LoVo (cell line): ENCODE results near the gene NCAPG2.

Experiments
- DNase-seq: peaks from one replicate; pipeline ENCODE4 v3.0.0-alpha.2; 2016; ENCODE audit warnings: low spot score

Gene NCAPG2, protein sequence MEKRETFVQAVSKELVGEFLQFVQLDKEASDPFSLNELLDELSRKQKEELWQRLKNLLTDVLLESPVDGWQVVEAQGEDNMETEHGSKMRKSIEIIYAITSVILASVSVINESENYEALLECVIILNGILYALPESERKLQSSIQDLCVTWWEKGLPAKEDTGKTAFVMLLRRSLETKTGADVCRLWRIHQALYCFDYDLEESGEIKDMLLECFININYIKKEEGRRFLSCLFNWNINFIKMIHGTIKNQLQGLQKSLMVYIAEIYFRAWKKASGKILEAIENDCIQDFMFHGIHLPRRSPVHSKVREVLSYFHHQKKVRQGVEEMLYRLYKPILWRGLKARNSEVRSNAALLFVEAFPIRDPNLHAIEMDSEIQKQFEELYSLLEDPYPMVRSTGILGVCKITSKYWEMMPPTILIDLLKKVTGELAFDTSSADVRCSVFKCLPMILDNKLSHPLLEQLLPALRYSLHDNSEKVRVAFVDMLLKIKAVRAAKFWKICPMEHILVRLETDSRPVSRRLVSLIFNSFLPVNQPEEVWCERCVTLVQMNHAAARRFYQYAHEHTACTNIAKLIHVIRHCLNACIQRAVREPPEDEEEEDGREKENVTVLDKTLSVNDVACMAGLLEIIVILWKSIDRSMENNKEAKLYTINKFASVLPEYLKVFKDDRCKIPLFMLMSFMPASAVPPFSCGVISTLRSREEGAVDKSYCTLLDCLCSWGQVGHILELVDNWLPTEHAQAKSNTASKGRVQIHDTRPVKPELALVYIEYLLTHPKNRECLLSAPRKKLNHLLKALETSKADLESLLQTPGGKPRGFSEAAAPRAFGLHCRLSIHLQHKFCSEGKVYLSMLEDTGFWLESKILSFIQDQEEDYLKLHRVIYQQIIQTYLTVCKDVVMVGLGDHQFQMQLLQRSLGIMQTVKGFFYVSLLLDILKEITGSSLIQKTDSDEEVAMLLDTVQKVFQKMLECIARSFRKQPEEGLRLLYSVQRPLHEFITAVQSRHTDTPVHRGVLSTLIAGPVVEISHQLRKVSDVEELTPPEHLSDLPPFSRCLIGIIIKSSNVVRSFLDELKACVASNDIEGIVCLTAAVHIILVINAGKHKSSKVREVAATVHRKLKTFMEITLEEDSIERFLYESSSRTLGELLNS

DNA sequence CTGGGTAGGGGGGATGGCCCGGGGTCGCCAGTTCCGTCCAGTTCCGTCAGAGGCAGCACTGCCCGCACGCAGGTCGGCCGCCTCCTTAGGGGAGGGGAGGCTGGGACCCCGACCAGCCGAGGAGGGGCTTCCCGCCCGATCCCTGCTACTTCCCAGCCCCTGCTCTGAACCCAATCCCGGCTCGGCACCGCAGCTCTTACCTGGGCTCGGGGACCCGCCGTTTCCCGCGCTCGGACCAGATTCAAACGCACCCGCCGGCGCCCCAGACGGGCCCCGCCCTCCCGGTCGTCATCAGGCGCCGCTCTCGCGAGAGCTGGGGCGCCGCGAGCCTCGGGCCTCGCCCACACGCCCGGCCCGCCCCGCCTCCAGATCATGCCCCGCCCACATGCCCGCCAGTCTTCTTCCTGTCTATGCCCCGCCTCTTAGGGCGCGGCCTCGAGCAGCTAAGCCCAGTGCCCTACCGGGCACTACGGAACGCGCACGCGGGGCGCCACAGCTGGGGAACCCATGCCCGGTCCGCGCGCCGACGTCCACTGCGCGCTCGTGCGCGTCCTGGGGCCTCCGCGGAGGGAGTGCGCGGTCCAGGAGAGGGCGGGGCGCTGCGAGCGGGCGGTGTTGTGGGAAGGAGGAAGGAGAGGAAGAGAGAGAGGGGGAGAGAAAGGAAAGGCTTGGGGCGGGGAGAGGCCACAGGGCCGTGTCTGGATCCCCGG lies at the start of gene NCAPG2:
Gene NCAPG2, minus strand, starts transcription at position 281 of the 710 bp plus-strand sequence. CDS start 2,905 bp downstream, outside the sequence.
- peak; percentile 100 for DNase-seq

DNA sequence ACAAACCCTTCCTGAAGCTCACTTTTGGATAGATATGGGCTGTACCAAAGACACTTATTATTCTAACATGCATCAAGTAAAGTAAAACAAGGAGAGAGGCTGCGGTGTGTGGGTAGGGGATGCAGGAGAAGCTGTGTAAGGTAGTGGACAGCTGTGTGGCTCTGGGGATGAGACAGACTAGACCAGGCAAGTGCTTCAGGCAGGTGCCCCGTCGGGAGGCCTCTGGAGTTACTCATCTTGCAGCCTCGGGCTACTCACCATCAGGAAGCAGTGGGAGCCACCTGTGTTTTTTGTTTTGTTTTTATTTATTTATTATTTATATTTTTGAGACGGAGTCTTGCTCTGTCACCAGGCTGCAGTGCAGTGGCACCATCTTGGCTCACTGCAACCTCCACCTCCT lies 49.3 kb upstream of the NCAPG2 start:
- no peak for DNase-seq

DNA sequence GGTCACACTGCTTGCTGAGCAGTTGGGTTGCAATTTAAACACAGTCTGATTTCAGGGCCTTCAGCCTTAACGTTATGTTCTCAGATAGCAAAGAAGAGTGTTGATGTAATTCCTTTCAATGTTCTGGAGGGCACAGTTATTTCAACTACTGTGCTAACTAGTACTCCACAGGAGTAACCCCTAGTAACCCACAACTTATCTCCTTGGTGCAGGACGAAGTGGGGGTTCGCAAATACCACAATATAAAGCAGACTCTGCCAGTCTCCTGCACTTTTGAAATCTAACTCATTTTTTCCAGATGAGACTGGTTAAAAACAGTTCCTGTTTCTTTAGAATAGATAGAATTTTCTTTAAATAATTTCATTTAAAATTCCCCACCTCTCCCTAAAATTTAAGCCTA lies 47.1 kb upstream of the NCAPG2 start:
- no peak for DNase-seq

DNA sequence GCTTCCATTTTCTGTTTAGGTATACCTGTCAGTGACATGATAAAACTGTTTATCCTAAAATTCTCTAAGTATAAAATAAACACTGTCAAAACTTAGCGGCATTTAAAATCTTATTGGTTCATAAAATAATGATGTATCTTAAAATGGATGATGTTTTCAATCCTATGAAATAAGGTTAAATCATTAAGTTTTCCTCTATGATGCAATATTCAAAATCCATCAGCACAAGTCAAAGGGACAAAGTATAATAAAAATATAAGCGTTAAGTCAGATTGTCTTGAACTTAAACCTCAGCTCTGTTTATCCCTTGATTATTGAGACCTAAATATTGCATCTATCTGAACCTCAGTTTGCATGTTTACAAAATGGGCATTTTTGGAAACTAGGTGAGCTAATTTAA lies 46.6 kb upstream of the NCAPG2 start:
- no peak for DNase-seq

DNA sequence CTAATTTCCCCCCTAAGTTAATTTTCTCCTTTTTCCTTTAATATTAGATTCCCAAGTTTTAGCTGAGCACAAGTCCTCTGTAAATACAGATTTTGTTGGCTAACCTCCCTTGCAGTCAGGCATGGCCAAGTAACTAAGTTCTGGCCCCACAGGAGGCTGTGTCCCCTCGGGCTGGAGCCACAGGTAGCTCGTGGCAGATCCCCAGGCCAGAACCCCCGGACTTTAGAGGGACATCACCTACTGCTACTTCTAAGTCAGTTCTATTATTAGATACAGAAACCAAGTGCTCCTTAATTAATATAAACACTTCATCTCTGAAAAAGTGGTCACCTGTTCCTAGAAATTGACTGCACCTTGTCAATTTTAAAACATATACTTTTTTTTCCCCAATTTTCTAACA lies 46.1 kb upstream of the NCAPG2 start:
- no peak for DNase-seq

DNA sequence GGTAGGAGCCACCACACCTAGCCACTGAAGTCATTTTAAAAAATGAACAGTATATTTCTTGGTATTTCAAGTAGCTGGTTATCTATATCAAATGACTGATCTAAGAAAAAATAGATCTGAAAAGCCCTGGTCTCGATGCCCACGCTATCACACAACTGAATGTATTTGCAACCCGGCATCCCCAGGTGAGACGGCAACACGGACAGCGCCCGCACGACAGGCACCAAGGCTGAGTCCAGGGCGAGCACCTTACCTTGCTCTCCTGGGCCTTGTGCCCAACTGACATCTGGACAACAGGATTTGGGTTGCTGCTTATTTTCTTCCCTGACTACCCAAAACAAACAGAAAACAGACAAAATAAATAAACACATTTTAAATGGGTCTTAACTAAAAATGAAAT lies 44.8 kb upstream of the NCAPG2 start:
- DNase-seq: no peak

DNA sequence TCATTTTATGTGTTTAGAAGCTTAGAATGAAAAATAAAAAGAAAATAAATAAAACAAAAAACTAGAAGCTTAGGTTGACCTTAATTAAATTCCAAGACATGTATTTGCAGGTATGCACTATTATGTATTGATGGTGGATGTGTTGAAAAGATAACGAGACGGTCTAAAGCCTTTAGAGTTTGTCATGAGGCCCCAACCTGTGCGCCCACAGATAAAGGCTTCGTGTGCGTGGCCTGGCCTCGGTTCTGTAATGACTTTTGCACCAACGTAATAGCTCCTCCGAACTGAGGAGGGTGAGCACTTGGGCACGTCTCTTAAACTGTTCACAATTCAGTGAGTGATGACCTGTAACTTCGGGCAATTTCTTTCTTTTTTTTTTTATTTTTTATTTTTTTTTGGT lies 43.7 kb upstream of the NCAPG2 start:
- DNase-seq: no peak

DNA sequence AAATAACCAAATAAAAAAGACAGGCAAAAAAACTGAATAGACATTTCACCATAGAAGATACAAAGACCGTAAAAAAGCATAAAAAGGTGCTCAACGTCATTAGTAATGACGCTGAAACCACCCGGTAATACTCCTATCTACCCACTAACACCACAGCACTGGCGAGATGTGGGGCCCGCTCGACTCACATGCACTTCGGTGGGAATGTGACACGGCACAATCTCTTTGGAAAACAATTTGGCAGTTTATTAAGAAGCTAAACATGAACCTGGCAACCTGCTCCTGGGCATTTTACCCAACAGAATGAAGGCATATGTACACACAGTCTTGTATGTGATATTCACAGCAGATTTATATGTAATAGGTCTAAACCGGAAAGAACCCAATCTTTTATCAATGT lies 42.8 kb upstream of the NCAPG2 start:
- DNase-seq: no peak

DNA sequence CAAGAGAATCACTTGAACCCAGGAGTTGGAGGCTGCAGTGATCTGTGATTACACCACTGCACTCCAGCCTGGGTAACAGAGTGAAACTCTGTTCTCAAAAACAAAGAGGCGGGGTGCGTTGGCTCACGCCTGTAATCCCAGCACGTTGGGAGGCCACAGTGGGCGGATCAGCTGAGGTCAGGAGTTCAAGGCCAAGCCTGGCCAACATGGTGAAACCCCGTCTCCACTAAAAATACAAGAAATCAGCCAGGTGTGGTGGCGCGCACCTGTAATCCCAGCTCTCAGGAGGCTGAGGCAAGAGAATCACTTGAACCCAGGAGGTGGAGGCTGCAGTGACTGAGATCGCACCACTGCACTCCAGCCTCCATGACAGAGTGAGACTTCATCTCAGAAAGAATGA lies 42.4 kb upstream of the NCAPG2 start:
- DNase-seq: no peak

DNA sequence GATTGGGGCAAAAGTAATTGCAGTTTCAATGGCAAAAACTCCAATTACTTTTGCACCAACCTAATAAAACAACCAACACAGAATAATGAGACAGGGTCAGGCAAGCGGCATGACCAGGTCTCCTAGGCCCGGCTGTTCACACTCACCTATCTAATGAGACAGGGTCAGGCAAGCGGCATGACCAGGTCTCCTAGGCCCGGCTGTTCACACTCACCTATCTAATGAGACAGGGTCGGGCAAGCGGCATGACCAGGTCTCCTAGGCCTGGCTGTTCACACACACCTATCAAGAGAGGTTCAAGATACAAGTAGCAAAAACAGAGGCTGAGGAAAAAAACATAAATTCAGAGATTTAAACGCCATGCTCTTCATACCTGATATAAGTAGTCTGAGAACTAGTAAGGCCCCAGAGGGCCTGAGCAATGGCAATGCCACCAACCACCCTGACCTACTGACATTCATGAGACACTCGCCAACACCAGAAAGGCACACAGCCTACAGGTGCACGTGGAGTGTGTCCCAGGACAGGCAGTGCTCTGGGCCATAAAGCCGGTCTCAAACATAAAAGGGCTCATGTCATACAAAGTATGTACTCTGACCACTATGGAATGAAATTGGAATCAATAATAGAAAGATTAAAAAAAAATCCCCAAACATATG lies 40.6 kb upstream of the NCAPG2 start:
- DNase-seq: no peak

DNA sequence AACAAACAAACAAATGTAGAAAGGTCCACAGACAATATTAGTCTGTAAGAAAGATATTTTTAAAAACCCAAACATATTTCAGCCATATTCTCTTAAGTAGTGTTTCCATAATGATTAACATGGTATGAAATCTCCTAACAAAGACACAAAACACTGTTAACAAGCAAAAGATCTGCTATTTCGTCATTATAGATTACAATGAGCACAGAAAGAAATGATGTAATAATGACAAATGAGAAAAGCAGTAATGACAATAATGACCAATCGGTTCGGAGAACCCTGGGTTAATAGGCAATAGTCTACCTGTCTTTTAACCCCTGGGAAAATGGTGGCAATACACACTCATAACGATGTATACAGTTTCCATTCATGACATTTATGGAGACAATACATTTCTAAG lies 39.5 kb upstream of the NCAPG2 start:
- DNase-seq: no peak

DNA sequence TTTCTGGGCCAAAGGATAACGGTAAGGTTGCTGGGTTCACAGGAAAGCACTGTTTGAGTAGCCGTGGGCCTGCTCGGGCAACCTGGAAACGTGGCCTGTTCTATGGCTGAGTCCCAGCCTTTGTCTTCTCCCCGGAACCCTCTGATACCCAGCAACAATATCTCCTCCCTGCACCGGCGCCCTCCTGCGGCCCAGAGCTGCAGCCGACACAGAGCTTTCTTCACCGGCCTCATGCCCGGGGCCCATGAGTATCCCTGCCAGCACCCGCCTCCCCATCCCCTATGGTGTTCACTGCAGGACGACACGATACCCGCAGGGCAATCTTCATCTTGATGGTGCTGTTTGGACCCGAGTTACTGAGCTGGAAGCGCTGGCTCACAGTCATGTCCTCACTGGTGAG lies 38.6 kb upstream of the NCAPG2 start:
- no peak for DNase-seq

DNA sequence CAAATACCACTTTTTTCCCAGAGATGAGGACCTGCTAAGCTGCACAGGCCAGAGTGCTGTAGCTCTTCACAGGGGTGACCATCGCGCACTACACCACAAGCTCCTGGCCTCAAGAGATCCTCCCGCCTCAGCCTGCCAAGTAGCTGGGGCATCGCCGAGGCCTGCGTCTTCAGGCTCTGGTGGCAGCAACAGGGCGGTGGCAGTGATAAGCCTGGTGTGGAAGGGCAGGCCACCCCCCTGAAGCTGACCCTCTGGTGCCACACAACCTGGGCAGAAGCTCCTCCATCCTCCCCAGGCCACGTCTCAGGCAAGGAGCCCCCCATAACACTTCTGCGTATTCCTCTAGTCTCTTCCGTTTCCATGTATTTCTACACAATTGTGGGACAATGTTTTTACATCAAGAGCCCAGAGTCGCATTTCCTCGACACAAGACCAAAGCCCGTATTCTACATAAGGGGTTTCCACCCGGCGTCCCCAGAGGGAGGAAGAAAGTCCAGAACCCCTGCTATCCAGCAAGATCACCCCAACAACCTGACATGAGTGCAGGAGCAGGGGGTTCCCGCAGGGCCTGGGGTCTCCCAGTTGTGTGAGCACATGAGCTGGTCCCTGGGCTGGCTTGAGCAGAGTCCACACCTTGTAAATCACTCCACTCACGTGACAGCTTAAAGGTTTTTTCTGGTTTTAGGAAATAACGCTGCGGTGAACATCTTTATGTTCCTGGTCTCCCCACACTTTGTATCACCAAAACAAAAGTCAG lies 37.6 kb upstream of the NCAPG2 start:
- DNase-seq: no peak

DNA sequence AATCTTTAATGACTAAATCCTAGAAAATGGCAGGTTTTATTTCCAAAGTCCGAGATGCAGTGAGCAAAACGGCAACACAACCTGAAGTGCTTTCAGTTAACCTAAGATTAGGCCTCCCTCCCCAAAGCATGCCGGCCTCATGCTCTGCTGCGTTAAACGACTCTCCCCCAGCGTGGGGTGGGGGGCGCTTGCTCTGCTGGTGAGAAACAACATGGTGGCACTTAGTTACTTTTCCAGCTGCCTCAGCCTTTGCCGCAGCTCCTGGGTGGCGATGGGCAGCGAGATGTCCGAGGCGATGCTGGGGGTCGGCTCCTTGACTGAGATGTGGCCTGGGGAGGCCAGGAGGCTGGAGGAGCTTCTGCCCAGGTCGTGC lies 36.7 kb upstream of the NCAPG2 start:
- no peak for DNase-seq

DNA sequence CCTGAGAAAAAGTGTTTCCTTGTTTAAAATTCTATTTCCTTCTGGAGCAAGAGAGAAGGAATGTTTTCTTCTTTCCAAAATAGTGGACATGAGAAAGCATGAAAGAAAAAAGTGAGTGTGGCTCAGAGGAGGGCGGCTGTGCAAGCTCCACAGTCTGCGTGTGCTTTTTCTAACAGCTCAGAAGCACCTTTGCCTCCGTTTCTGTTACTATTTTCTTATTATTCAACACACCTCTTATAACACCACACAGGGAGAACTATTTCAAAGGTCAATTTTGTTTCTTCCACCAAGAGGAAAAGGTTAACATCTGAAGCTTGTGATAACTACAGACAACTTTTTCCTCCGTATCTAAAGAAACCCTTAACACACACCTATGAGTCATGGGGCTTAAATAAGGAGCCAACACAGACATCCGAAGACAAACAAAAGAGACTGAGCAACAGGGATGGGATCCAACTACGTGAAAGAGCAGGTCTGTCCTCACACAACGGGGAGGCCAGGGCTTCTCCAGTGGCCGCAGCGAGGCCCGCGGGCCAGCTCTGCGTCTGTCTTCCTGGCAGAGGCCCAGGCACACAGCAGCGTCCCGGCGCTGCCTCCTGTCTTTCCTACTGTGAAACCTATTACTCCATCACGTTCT lies 36.2 kb upstream of the NCAPG2 start:
- DNase-seq: no peak

DNA sequence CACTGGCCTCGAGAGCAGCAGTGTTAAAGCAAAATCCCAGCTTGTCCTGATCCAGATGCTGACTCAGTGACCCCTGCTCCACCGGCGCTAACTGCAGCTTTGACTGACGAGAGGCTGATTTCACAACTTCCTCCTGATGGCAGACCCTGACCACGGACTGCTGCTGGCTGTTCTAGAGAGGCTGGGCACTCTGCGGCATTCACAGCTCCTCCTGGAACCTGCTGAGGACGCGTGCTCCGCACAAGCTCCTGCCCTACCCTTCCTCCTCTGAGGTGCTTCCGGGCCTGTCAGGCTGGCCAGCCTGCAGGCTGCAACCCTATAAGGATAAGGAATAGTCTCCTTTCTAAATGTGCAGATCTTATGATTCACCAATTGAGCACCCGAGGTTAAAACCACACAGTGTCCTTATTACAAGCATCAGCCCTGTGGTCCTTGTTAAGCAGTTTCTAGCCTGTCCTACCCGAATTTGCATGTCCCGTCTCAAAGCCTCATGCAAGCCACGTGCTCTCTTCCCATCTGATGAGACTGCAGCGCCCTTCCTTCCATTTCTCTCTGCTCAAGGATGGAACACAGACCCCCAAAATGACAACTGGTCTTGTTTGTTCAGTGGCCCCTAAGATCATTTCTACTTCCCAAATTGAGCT lies 35.5 kb upstream of the NCAPG2 start:
- DNase-seq: no peak

DNA sequence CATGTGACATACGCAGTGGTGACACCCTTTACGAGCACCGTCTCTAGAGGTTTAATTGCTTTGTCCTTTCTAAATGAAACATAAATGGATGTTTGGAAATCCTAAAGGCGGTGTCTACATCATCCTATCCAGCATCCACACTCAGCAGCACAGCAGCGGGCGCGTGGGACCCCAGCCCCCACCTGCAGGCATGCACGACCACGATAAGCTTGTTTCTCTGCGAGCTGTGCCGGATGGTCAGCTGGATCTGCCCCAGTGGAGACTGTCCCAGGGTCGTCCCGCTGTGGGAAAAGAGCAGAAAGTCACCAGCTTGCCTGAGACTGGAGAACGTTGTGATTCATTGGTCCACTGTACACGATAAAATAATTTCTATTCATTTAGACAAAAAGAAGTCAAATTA lies 34.2 kb upstream of the NCAPG2 start:
- no peak for DNase-seq

DNA sequence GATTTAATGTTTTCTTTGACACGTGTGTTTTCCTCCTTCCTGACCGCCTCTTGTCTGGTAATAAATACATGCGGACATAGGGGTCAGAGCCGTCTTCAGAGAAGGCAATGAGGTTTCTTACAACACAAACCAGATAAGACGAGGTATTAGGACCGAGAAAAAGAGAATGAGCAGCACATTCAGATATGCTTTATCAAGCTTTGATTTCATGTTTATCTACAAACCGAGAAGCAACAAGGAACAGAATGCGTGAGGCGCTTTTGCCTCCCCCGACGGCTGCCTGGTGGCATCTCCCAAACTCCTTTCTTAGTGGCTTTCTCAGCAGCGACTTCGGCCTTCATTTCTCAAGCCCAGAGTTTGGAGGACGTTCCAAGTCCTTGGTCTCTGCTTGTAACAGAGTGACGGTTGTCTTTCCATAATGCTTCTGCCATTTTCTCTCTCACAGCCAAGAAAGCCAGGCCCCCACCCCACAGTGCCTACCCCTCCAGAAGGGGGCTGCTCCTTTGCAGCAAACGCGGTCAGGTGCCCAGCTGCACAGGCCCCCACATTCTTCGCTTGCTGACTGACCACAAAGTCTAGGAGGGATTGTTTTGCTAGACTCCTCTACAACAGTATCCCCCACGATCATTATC lies 32.6 kb upstream of the NCAPG2 start:
- DNase-seq: no peak

DNA sequence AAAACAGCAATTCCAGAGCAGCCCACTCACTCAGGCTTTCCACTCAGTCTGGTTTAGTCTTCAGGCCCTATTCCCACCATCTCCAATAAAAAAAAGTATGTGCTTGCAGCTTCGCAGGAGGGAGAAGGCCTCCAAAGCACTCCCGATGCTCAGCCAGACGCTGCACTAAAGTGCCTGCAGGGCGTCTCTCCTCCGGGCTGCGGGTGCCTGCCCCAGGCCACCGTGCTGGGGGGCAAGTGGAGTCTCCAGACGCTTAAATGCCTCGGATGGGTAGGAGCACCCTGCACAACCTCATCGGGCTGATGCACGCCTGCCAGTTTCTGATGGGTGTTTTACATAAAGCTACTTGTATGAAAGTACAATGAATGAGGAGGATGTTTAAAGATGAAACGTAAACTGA lies 31.3 kb upstream of the NCAPG2 start:
- no peak for DNase-seq
